ENCODE measurements around the gene SKI.

The SKI gene

DNA sequence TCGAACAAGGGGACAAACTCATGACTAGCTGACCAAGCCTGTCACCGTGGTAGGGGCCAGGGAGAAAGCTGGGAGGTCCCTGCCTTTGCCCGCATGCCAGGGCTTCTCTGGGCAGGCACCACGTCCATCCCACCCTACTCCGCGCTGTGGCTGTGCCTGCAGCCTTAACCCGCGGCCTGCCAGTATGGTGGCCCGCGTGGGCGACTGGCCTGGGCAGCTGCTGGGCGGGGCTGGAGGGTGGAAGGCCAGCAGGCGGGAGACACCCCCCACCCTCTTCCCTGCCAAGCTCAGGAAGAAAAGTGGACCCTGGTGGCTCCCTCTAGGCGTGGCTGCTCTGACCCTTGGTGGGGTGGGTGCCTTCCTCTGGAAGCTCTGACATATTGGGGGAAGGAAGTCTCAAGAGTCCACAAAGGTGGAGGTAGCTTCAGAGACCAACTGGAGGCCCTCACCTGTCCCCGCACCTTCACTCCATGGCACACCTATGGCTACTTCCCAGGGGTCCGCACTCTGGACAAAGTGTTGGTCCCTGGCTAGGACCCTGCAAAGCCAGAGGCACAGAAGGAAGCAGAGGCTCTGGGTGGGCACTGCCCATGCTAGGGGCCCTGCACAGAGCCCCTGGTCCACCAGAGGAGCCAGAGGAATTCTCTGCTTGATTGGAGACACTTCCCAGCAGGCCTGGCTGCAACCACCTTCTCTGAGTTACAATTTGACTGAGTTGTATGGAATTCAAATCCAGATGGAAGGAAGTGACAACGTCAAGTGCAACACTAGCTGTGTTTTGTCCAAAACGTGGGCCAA lies 3.3 kb upstream of the SKI start:
- Histone ChIP-seq H3K27me3 (ENCODE audit: control insufficient read depth in 1 of 2, insufficient read depth in 2 of 2, low read length in 2 of 2) (no peaks in the 10 kb centered on the region), H3K9ac (ENCODE audit: low read length in 2 of 2) (no peak overlapping the region), H3K4me1 (ENCODE audit: control insufficient read depth, insufficient read depth, low read length) (peaks cover 10% of the 10 kb centered on the region), H3K4me3 (ENCODE audit: low read length in 2 of 2) (no peak overlapping the region), H3K9me3 (ENCODE audit: control insufficient read depth in 2 of 2, low read length in 2 of 2) (no peaks in the 10 kb centered on the region), H3K27ac (ENCODE audit: low read length) (no peak overlapping the region), H3K36me3 (ENCODE audit: control insufficient read depth in 2 of 2, insufficient read depth in 2 of 2, low read length in 2 of 2) (no peaks in the 10 kb centered on the region)

DNA sequence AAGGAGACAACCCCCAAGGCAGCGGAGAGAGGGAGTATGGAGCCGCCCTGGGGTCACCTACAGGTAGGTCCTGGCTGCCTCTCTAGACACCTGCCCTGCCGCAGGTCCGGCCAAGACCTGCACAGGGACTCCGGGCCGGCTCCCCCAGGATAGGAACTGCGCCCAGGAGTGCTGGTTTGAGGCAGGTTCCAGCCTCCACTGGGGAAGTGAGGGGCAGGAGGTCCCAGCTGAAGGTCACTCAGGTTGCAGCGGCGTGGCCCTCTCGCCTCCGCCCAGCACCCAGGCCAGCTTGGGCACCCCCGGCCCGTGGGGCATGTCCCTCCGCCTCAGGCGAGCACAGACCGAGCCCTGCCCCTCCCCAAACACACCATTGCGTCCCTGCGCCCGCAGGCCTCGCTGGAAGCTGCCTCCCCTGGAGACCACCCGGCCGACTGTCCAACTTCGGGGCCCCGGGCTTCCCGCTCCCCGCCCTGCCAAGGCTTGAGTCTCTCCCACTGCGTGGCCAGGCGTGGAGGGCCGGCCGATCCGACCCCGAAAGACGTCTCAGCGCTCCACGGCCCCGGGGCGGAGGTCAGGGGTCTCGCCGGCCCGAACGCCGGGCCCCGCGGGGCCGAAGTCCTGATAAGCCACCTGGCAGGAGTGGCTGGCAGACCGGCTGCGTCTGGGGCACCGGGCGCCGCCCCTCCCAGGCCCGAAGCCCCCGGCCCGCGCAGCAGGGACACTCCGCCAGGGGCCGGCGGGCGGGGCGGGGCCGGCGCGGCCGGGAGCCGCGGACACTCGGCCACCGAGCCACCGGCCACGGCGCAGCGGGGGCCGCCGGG lies 1.4 kb upstream of the SKI start:
- Histone ChIP-seq H3K27me3 (ENCODE audit: control insufficient read depth in 1 of 2, insufficient read depth in 2 of 2, low read length in 2 of 2) (no peaks in the 10 kb centered on the region), H3K36me3 (ENCODE audit: control insufficient read depth in 2 of 2, insufficient read depth in 2 of 2, low read length in 2 of 2) (no peaks in the 10 kb centered on the region), H3K9me3 (ENCODE audit: control insufficient read depth in 2 of 2, low read length in 2 of 2) (no peaks in the 10 kb centered on the region), H3K27ac (ENCODE audit: low read length) (peak overlapping the region; percentile 81), H3K4me1 (ENCODE audit: control insufficient read depth, insufficient read depth, low read length) (peaks cover 28% of the 10 kb centered on the region), H3K4me3 (ENCODE audit: low read length in 2 of 2) (peak overlapping the region; percentile 59 to 79), H3K9ac (ENCODE audit: low read length in 2 of 2) (peak overlapping the region; percentile 90 to 95)

DNA sequence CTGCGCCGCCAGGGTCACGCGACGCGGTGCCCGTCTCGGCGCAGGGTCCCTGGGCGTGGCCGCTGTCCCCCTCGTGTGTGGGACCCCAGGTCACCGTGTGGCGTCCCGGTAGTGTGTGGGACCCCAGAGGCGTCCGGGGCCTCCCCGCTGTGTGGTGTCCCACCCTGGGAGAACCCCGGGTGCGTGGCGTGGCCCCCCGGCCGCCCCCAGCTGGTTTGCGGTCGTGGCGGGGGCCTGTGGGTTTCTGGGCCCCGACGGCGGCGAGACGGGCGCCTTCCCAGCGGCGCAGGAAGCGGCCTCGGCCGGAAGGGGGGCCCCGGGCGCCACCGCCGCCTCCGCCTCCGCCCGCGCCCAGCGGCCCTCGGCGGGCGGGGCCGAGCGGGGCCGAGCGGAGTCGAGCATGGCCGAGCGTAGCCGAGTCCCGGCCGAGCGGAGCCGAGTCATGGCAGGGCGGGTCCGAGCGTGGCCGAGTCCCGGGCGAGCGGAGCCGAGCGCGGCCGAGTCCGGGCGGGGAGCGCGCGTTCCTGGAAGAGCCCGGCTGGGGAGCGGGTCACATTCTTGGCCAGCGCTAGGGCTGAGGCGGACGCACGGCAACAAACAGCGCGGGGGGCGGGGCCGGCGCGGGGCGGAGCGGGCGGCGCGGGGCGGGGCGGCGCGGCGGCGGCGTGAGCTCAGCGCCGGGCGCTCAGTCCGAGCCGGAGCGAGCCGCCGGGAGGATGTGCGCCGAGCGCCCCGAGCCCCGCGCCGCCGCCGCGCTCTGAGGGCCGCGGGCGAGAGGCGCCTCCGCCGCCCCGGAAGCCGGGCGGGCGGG lies 568 bp upstream of the SKI start:
- Histone ChIP-seq H3K27ac (ENCODE audit: low read length) (peak overlapping the region; percentile 81), H3K36me3 (ENCODE audit: control insufficient read depth in 2 of 2, insufficient read depth in 2 of 2, low read length in 2 of 2) (no peaks in the 10 kb centered on the region), H3K27me3 (ENCODE audit: control insufficient read depth in 1 of 2, insufficient read depth in 2 of 2, low read length in 2 of 2) (no peaks in the 10 kb centered on the region), H3K4me1 (ENCODE audit: control insufficient read depth, insufficient read depth, low read length) (peaks cover 36% of the 10 kb centered on the region), H3K9me3 (ENCODE audit: control insufficient read depth in 2 of 2, low read length in 2 of 2) (no peaks in the 10 kb centered on the region), H3K9ac (ENCODE audit: low read length in 2 of 2) (peak overlapping the region; percentile 90 to 95), H3K4me3 (ENCODE audit: low read length in 2 of 2) (peak overlapping the region; percentile 59 to 79)

DNA sequence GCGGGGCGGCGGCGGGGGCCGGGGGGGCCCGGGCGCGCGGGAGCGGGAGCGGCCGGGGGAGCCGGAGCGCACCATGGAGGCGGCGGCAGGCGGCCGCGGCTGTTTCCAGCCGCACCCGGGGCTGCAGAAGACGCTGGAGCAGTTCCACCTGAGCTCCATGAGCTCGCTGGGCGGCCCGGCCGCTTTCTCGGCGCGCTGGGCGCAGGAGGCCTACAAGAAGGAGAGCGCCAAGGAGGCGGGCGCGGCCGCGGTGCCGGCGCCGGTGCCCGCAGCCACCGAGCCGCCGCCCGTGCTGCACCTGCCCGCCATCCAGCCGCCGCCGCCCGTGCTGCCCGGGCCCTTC lies 546 bp downstream of the SKI start:
- Histone ChIP-seq H3K27ac (ENCODE audit: low read length) (peak overlapping the region; percentile 87), H3K4me1 (ENCODE audit: control insufficient read depth, insufficient read depth, low read length) (peaks cover 47% of the 10 kb centered on the region), H3K4me3 (ENCODE audit: low read length in 2 of 2) (peak overlapping the region; percentile 81 to 86)

DNA sequence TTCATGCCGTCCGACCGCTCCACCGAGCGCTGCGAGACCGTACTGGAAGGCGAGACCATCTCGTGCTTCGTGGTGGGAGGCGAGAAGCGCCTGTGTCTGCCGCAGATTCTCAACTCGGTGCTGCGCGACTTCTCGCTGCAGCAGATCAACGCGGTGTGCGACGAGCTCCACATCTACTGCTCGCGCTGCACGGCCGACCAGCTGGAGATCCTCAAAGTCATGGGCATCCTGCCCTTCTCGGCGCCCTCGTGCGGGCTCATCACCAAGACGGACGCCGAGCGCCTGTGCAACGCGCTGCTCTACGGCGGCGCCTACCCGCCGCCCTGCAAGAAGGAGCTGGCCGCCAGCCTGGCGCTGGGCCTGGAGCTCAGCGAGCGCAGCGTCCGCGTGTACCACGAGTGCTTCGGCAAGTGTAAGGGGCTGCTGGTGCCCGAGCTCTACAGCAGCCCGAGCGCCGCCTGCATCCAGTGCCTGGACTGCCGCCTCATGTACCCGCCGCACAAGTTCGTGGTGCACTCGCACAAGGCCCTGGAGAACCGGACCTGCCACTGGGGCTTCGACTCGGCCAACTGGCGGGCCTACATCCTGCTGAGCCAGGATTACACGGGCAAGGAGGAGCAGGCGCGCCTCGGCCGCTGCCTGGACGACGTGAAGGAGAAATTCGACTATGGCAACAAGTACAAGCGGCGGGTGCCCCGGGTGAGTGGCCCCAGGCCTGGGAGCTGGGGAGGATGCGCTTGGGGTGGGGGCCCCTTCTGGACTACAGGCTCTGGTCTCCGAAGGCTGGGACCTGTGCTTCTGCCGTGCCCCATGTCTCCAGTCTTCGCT lies 1.1 kb downstream of the SKI start:
- no peaks in the 10 kb centered on the region for H3K36me3 ChIP-seq (ENCODE audit: control insufficient read depth in 2 of 2, insufficient read depth in 2 of 2, low read length in 2 of 2)
- no peaks in the 10 kb centered on the region for H3K9me3 ChIP-seq (ENCODE audit: control insufficient read depth in 2 of 2, low read length in 2 of 2)
- H3K27ac ChIP-seq (ENCODE audit: low read length), result peak overlapping the region; percentile 87
- H3K9ac ChIP-seq (ENCODE audit: low read length in 2 of 2), result peak overlapping the region; percentile 76 to 80
- peaks cover 53% of the 10 kb centered on the region for H3K4me1 ChIP-seq (ENCODE audit: control insufficient read depth, insufficient read depth, low read length)
- H3K27me3 ChIP-seq (ENCODE audit: control insufficient read depth in 1 of 2, insufficient read depth in 2 of 2, low read length in 2 of 2), result no peaks in the 10 kb centered on the region
- peak overlapping the region; percentile 81 to 86 for H3K4me3 ChIP-seq (ENCODE audit: low read length in 2 of 2)

More for the DNA sequence above, 546 bp downstream of the SKI start:
- Histone ChIP-seq H3K36me3 (ENCODE audit: control insufficient read depth in 2 of 2, insufficient read depth in 2 of 2, low read length in 2 of 2) (no peaks in the 10 kb centered on the region), H3K9me3 (ENCODE audit: control insufficient read depth in 2 of 2, low read length in 2 of 2) (no peaks in the 10 kb centered on the region), H3K9ac (ENCODE audit: low read length in 2 of 2) (peak overlapping the region in 1 of 2 donors; percentile 80), H3K27me3 (ENCODE audit: control insufficient read depth in 1 of 2, insufficient read depth in 2 of 2, low read length in 2 of 2) (no peaks in the 10 kb centered on the region)

DNA sequence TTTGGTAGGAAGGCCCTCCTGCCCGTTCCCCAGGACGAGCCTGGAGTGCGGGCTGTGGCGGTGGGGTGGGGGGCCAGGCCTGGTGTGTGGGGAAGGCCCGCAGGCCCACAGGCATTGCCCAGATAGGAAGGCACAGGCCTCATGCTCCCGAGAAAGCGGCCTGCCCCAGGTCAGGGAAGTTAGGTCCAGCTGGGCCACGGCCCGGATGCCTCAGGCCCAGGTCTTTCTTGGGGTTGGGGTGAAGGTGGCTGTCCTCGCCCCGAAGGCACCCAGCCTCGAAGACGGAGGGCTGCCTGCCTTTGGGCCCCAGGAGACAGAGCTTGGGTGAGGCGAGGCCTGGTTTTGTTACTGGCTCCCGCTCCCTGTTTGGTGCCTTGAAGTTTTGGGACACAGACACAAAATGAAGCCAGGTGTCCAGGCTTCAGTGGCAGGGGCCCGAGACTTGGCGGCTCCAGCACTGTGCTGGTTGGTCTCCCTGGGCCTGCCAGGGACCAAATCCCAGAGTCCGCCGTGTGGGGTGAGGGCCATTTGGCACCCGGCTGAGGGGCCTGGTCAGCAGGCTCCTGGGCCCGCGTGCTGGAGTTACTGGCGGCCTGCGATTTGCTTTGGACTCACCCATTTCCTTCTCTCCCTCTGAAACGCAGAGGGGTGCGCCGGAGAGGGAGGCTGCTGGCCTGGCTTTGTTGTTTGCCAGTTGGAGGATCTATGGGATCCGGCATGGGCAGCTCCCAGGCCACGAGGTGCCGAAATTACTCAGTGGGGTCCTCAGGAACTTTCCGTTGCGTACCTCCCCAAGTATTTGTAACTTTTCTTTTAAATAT lies 2.0 kb downstream of the SKI start:
- peak overlapping the region; percentile 87 for H3K27ac ChIP-seq (ENCODE audit: low read length)
- peak overlapping the region; percentile 76 to 80 for H3K9ac ChIP-seq (ENCODE audit: low read length in 2 of 2)
- no peaks in the 10 kb centered on the region for H3K27me3 ChIP-seq (ENCODE audit: control insufficient read depth in 1 of 2, insufficient read depth in 2 of 2, low read length in 2 of 2)
- peaks cover 61% of the 10 kb centered on the region for H3K4me1 ChIP-seq (ENCODE audit: control insufficient read depth, insufficient read depth, low read length)
- H3K4me3 ChIP-seq (ENCODE audit: low read length in 2 of 2), result peak overlapping the region; percentile 81 to 86
- H3K36me3 ChIP-seq (ENCODE audit: control insufficient read depth in 2 of 2, insufficient read depth in 2 of 2, low read length in 2 of 2), result no peaks in the 10 kb centered on the region
- no peaks in the 10 kb centered on the region for H3K9me3 ChIP-seq (ENCODE audit: control insufficient read depth in 2 of 2, low read length in 2 of 2)

DNA sequence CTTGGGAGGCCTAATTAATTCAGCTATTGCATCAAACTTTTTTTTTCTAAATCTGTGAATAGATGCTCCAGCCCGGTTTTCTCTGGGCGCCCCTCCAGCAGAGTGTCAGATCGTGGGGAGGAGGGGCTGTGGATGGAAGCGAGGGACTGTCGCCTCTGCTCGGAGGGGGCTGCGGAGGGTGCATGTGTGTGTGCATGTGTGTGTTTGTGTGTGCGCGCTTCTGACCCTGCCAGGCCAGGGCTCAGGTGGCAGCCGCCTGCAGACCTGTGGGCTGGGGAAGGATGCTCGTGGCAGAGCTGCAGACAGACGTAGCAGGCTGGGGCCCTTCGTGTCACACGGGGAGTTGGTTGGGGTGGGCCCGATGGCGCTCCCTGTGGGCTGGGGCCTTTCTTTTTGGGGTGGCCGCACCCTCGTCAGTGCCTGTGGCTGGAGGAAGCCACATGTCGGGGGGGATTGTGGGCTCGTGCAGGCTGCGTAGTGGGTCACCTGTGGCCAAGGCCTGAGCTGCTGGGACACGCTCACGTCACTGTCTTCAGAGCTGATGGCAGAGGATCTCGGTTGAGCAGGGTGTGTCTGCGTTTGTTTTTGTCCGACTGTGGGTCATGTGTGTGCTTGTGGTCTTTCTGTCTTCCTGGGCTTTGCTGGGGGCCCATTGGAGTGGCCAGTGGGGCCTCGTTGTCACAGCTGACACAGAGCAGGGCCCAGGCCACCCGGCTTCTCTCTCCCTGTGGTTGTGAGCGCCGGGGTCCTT lies 2.8 kb downstream of the SKI start:
- Histone ChIP-seq H3K27me3 (ENCODE audit: control insufficient read depth in 1 of 2, insufficient read depth in 2 of 2, low read length in 2 of 2) (no peaks in the 10 kb centered on the region), H3K9ac (ENCODE audit: low read length in 2 of 2) (peak overlapping the region; percentile 68 to 80), H3K4me1 (ENCODE audit: control insufficient read depth, insufficient read depth, low read length) (peaks cover 69% of the 10 kb centered on the region), H3K4me3 (ENCODE audit: low read length in 2 of 2) (peak overlapping the region; percentile 81 to 86), H3K9me3 (ENCODE audit: control insufficient read depth in 2 of 2, low read length in 2 of 2) (no peaks in the 10 kb centered on the region), H3K27ac (ENCODE audit: low read length) (peak overlapping the region; percentile 87), H3K36me3 (ENCODE audit: control insufficient read depth in 2 of 2, insufficient read depth in 2 of 2, low read length in 2 of 2) (no peaks in the 10 kb centered on the region)

DNA sequence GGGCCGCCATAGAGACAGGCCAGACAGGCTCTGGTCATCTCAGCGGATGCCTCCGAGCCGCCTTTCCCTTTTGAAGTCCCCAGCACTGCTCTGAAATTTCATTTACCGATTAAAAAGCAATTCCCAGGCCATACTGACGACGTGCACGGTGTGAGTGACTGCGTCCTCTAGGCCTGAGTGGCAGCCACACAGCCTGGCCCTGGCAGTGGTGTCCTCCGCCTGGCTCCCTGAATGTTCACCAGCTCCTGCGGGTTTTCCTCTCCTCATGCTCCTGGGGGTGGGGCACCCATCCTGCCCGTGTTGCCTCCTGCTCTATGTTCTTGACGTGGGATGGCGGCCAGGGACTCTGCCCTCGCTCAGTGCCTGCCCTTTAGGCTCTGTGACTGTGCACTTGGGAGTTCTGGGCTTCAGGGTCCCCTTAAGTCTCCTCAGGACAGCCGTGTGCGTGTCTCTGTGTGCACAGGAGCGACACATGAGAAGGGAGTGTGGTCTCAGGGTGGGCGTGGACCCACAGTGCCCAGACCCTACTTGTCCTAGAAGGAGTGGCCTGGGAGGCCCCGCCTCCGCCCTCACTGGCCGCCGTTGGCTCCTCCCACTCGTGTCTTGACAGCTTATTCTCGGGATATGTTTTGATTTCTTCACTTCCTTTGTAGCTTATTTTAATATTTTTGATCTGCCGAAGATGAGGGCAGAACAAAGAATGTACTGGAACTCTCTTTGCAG lies 3.6 kb downstream of the SKI start:
- Histone ChIP-seq H3K27ac (ENCODE audit: low read length) (peak overlapping the region; percentile 87), H3K4me3 (ENCODE audit: low read length in 2 of 2) (peak overlapping the region; percentile 81 to 86), H3K9ac (ENCODE audit: low read length in 2 of 2) (peak overlapping the region; percentile 68 to 80), H3K27me3 (ENCODE audit: control insufficient read depth in 1 of 2, insufficient read depth in 2 of 2, low read length in 2 of 2) (no peaks in the 10 kb centered on the region), H3K9me3 (ENCODE audit: control insufficient read depth in 2 of 2, low read length in 2 of 2) (no peaks in the 10 kb centered on the region), H3K4me1 (ENCODE audit: control insufficient read depth, insufficient read depth, low read length) (peaks cover 73% of the 10 kb centered on the region), H3K36me3 (ENCODE audit: control insufficient read depth in 2 of 2, insufficient read depth in 2 of 2, low read length in 2 of 2) (no peaks in the 10 kb centered on the region)
